Neuronal stem cell (in vitro differentiated cells): ENCODE results near the gene NGB.

Experiments used
- DNase-seq: peaks from one replicate; pipeline ENCODE4 v3.0.0-alpha.2; 2013; ENCODE audit warnings: low spot score
- H2AFZ ChIP-seq: one replicate; pipeline ENCODE4 v1.6.1; 2013; ENCODE audit warnings: mild to moderate bottlenecking, low read length, inconsistent platforms
- H2AK5ac ChIP-seq: 2 replicates; pipeline ENCODE4 v1.6.1; 2013; ENCODE audit warnings: low read depth, mild to moderate bottlenecking, inconsistent platforms, low read length, moderate library complexity, mixed read lengths
- H2BK120ac ChIP-seq: 2 replicates; pipeline ENCODE4 v1.6.1; 2013; ENCODE audit warnings: low read depth, mild to moderate bottlenecking, inconsistent platforms, low read length, moderate library complexity, mixed read lengths
- H2BK12ac ChIP-seq: one replicate; pipeline ENCODE4 v1.6.1; 2013; ENCODE audit warnings: low read length, inconsistent platforms
- H2BK15ac ChIP-seq: 2 replicates; pipeline ENCODE4 v1.6.1; 2013; ENCODE audit warnings: mild to moderate bottlenecking, low read length, inconsistent platforms, mixed read lengths
- H2BK5ac ChIP-seq: one replicate; pipeline ENCODE4 v1.6.1; 2013; ENCODE audit warnings: inconsistent platforms, mild to moderate bottlenecking, low read length, moderate library complexity
- H3K14ac ChIP-seq: one replicate; pipeline ENCODE4 v1.6.1; 2013; ENCODE audit warnings: low read length, inconsistent platforms
- H3K18ac ChIP-seq: 2 replicates; pipeline ENCODE4 v1.6.1; 2013; ENCODE audit warnings: low read length, inconsistent platforms
- H3K23ac ChIP-seq: 2 replicates; pipeline ENCODE4 v1.6.1; 2013; ENCODE audit warnings: low read depth, mild to moderate bottlenecking, mixed read lengths, low read length, inconsistent platforms; ENCODE audit not compliant: poor library complexity
- H3K27ac ChIP-seq: replicated peaks from 3 replicates; pipeline ENCODE4 v1.5.1; 2013; ENCODE audit warnings: low read length, inconsistent platforms
- H3K27me3 ChIP-seq, 3 experiments: 2 replicates each; pipeline ENCODE4 v1.6.1; 2013; ENCODE audit warnings: low read length in 3 of 3, mild to moderate bottlenecking in 2 of 3, inconsistent platforms in 1 of 3, low read depth in 1 of 3, mixed read lengths in 1 of 3, moderate library complexity in 1 of 3; ENCODE audit not compliant: control insufficient read depth in 3 of 3, insufficient read depth in 3 of 3
- H3K36me3 ChIP-seq, 2 donors: replicated peaks in 1 of 2; 2 replicates each; pipeline ENCODE4 v1.6.1; 2013; ENCODE audit warnings: low read length in 2 of 2; ENCODE audit not compliant: control insufficient read depth in 2 of 2, insufficient read depth in 2 of 2
- H3K4ac ChIP-seq: 2 replicates; pipeline ENCODE4 v1.6.1; 2013; ENCODE audit warnings: inconsistent platforms, mild to moderate bottlenecking, low read length, moderate library complexity
- H3K4me1 ChIP-seq, 2 donors: 1 replicate in 1 of 2; 2 replicates in 1 of 2; pipeline ENCODE4 v1.6.1; 2013; ENCODE audit warnings: low read length in 2 of 2, low read depth in 1 of 2; ENCODE audit not compliant: control insufficient read depth in 2 of 2, insufficient read depth in 1 of 2
- H3K4me2 ChIP-seq: one replicate; pipeline ENCODE4 v1.6.1; 2013; ENCODE audit warnings: mild to moderate bottlenecking, low read length, inconsistent platforms; ENCODE audit not compliant: insufficient read depth, poor library complexity, severe bottlenecking
- H3K4me3 ChIP-seq, 2 donors: 2 replicates each; pipeline ENCODE4 v1.5.1; 2013; ENCODE audit warnings: low read length in 2 of 2, mild to moderate bottlenecking in 2 of 2, inconsistent platforms in 1 of 2, moderate library complexity in 1 of 2
- H3K79me1 ChIP-seq: one replicate; pipeline ENCODE4 v1.6.1; 2013; ENCODE audit warnings: low read depth, mild to moderate bottlenecking, inconsistent platforms, low read length, moderate library complexity
- H3K9ac ChIP-seq: one replicate; pipeline ENCODE4 v1.6.1; 2013; ENCODE audit warnings: mild to moderate bottlenecking, low read depth, low read length, inconsistent platforms; ENCODE audit not compliant: poor library complexity
- H3K9me3 ChIP-seq, 2 donors: replicated peaks in 1 of 2; 2 replicates each; pipeline versions ENCODE3 to v1.6.1; 2013; ENCODE audit warnings: low read length in 2 of 2, mild to moderate bottlenecking in 2 of 2, inconsistent platforms in 1 of 2, low read depth in 1 of 2, mixed read lengths in 1 of 2, moderate library complexity in 1 of 2; ENCODE audit not compliant: control insufficient read depth in 2 of 2, insufficient read depth in 1 of 2
- H4K8ac ChIP-seq: one replicate; pipeline ENCODE4 v1.6.1; 2013; ENCODE audit warnings: low read depth, mild to moderate bottlenecking, inconsistent platforms, low read length, moderate library complexity
- H4K91ac ChIP-seq: one replicate; pipeline ENCODE4 v1.6.1; 2013; ENCODE audit warnings: low read length, low read depth, mild to moderate bottlenecking, inconsistent platforms; ENCODE audit not compliant: poor library complexity
- WGBS, 2 donors: extraction: QIAGEN DNeasy Blood & Tissue Kit; methylation state at CpG; one replicate each; pipeline ENCODE4 v1.1.7; 2013; ENCODE audit warnings: missing lambda C conversion rate in 2 of 2, mixed read lengths in 1 of 2; ENCODE audit not compliant: insufficient read length in 2 of 2, insufficient replicate concordance in 1 of 2; ENCODE audit errors: extremely low coverage in 2 of 2; 5-methylcytosine and 5-hydroxymethylcytosine counted together

NGB gene

GRCh38 chr14:77275601-77276017 lies 4.6 kb upstream of the NGB start:
- Histone ChIP-seq H3K4ac (no peak overlapping the region), H3K9me3 (peaks cover 2 to 7% of the 10 kb centered on the region in 2 donors), H3K18ac (no peak overlapping the region), H3K79me1 (no peaks in the 10 kb centered on the region), H3K14ac (no peak overlapping the region), H3K4me3 (no peak overlapping the region), H2AK5ac (no peak overlapping the region), H3K4me1 (peaks cover 3 to 8% of the 10 kb centered on the region in 2 donors), H2AFZ (no peak overlapping the region), H3K36me3 (peaks cover 19 to 36% of the 10 kb centered on the region in 2 donors), H3K23ac (no peak overlapping the region), H2BK5ac (no peak overlapping the region), H4K91ac (no peak overlapping the region), H3K4me2 (no peak overlapping the region), H4K8ac (no peak overlapping the region), H2BK120ac (no peak overlapping the region), H3K9ac (no peak overlapping the region), H2BK12ac (no peak overlapping the region), H3K27ac (no peak overlapping the region), H3K27me3 (peaks cover 5 to 24% (median 18%) of the 10 kb centered on the region in 3 experiments), H2BK15ac (no peak overlapping the region)
- no CpG with 5 or more reads among the region's 8 CpGs for WGBS, 2 donors
- DNase-seq: peak; percentile 24

DNA sequence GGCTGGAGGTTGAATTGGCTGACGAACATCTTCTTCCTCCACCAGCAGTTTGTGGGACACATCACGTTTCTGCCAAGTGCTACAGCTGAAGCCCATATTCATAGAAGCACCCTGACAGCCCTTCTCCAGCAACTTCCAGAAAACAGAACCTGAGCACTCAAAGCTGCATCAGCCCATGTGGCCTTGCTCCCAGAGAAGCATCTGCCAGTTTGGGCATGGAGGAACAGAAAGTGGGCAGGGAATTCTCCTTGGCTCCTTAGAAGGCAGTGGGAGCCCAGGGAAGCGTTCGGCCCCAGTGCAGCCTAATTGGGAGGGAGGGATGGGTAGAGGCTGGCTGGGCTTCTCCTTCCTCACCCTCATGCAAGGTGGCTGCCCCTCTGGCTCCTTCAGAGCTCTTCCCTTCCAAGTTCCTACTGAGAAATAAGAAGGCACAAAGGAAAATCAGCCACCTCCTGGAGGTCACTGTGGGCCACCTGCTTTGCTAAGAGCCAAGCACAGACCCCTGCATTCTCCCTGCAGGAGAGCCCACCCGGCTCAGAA lies 4.1 kb upstream of the NGB start:
- Histone ChIP-seq H3K27ac (no peak overlapping the region), H3K23ac (no peak overlapping the region), H3K9me3 (peaks cover 2 to 7% of the 10 kb centered on the region in 2 donors), H3K4me1 (peaks cover 3 to 8% of the 10 kb centered on the region in 2 donors), H2BK5ac (no peak overlapping the region), H3K9ac (no peak overlapping the region), H3K79me1 (no peaks in the 10 kb centered on the region), H3K4me2 (peak overlapping the region; percentile 18), H3K4ac (no peak overlapping the region), H3K36me3 (peaks cover 19 to 31% of the 10 kb centered on the region in 2 donors), H3K27me3 (peaks cover 10 to 29% (median 23%) of the 10 kb centered on the region in 3 experiments), H2AFZ (no peak overlapping the region), H3K14ac (peak overlapping the region; percentile 38), H2BK15ac (no peak overlapping the region), H2BK120ac (no peak overlapping the region), H4K91ac (no peak overlapping the region), H2BK12ac (no peak overlapping the region), H3K18ac (no peak overlapping the region), H2AK5ac (no peak overlapping the region), H3K4me3 (no peak overlapping the region), H4K8ac (no peak overlapping the region)
- no peak for DNase-seq
- WGBS, 2 donors: no CpG with 5 or more reads among the region's 5 CpGs

DNA sequence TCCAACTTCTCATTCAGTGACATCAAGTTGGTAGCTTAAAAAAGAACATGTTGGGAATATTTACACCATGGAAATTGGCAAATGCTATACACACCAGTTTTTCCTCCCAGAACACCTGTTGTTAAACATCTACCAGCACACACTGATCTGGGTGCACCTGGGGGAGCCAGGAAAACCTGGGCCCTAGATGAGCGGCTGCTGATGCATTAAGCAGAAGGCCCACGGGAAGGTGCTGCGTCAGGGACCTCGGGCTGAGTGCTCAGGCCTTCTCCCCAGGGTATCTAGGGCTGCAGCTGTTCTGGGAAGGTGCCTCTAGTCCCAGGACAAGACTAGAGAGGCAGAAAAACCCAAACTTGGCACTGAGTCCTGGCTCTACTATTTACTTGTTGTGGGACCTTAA lies 2.8 kb upstream of the NGB start:
- Histone ChIP-seq H3K18ac (no peak overlapping the region), H3K4me2 (no peak overlapping the region), H3K23ac (no peak overlapping the region), H3K4me3 (no peak overlapping the region), H2BK12ac (no peak overlapping the region), H3K14ac (no peak overlapping the region), H2BK15ac (no peak overlapping the region), H2BK5ac (no peak overlapping the region), H3K27ac (no peak overlapping the region), H2AFZ (no peak overlapping the region), H2BK120ac (no peak overlapping the region), H3K9me3 (peaks cover 2 to 7% of the 10 kb centered on the region in 2 donors), H3K36me3 (peaks cover 7 to 18% of the 10 kb centered on the region in 2 donors), H4K91ac (no peak overlapping the region), H3K79me1 (no peaks in the 10 kb centered on the region), H3K9ac (no peak overlapping the region), H2AK5ac (no peak overlapping the region), H3K27me3 (peaks cover 10 to 40% (median 35%) of the 10 kb centered on the region in 3 experiments), H3K4ac (no peak overlapping the region), H3K4me1 (peaks cover 3 to 8% of the 10 kb centered on the region in 2 donors), H4K8ac (no peak overlapping the region)
- no CpG with 5 or more reads among the region's 4 CpGs for WGBS, 2 donors
- no peak for DNase-seq

- Histone ChIP-seq H3K4me3 (no peak overlapping the region), H3K36me3 (peaks cover 4 to 5% of the 10 kb centered on the region in 2 donors), H3K4ac (no peak overlapping the region), H2AFZ (no peak overlapping the region), H2AK5ac (no peak overlapping the region), H3K79me1 (no peaks in the 10 kb centered on the region), H4K91ac (no peak overlapping the region), H3K27me3 (peaks cover 10 to 55% (median 41%) of the 10 kb centered on the region in 3 experiments), H3K9me3 (peaks cover 7 to 8% of the 10 kb centered on the region in 2 donors), H3K4me1 (peaks cover 3 to 8% of the 10 kb centered on the region in 2 donors), H2BK5ac (no peak overlapping the region), H4K8ac (no peak overlapping the region), H3K9ac (no peak overlapping the region), H3K4me2 (no peak overlapping the region), H2BK12ac (no peak overlapping the region), H3K23ac (no peak overlapping the region), H3K18ac (no peak overlapping the region), H3K27ac (no peak overlapping the region), H2BK120ac (no peak overlapping the region), H3K14ac (no peak overlapping the region), H2BK15ac (no peak overlapping the region)
- no CpG with 5 or more reads among the region's 4 CpGs for WGBS, 2 donors
- no peak for DNase-seq
Observed at GRCh38 chr14:77272261-77272660, 1.3 kb upstream of the NGB start.
